T-cell (primary cell): ENCODE measurements around the gene FOXC1. TPM values are rescaled to one million over a fixed set of nuclear protein-coding genes. Genes with fewer than 3 reads are reported as not detected.

ENCODE experiments used
- ATAC-seq, 4 experiments: fragments of 200-7000 bp in 3 of 4; fragments of 150-1000 bp in 1 of 4; cut with Tn5 transposase; replicated peaks in 1 of 4; 1 replicate in 3 of 4; 2 replicates in 1 of 4; pipeline ENCODE4 v1.10.0; 2021; ENCODE audit warnings: moderate library complexity in 3 of 4, mild to moderate bottlenecking in 2 of 4, moderate number of reproducible peaks in 1 of 4
- CTCF ChIA-PET, 2 donors: fragments of 300-600 bp; sonication (Branson Sonifier 250); formaldehyde crosslinking; loops; one replicate each; lab custom pipeline; 2022; ENCODE audit warnings: antibody characterized with exemption in 2 of 2; lab: Charles Lee
- POLR2A ChIA-PET, 2 donors: fragments of 300-600 bp; sonication (Branson Sonifier 250); formaldehyde crosslinking; loops; one replicate each; lab custom pipeline; 2022; ENCODE audit warnings: antibody characterized with exemption in 2 of 2; lab: Charles Lee
- DNase-seq, 35 experiments: peaks; one replicate each; pipeline versions ENCODE4 v3.0.0 to v3.0.0-alpha.2; 2013 to 2023
- H3K27ac ChIP-seq: one replicate; pipeline ENCODE4 v1.5.1; 2013; ENCODE audit warnings: low read length
- H3K27me3 ChIP-seq, 2 experiments: replicated peaks in 1 of 2; 1 replicate in 1 of 2; 2 replicates in 1 of 2; pipeline versions ENCODE4 v1.6.1 to v1.7.0; 2013; ENCODE audit warnings: low read length in 1 of 2, mixed read lengths in 1 of 2; ENCODE audit not compliant: control insufficient read depth in 2 of 2, insufficient read depth in 2 of 2; ENCODE audit errors: extremely low read depth in 1 of 2
- H3K36me3 ChIP-seq, 2 donors: 1 replicate in 1 of 2; 2 replicates in 1 of 2; pipeline versions ENCODE4 v1.6.1 to v1.7.0; 2013; ENCODE audit warnings: low read length in 1 of 2; ENCODE audit not compliant: control insufficient read depth in 2 of 2, insufficient read depth in 1 of 2; ENCODE audit errors: extremely low read depth in 1 of 2
- H3K4me1 ChIP-seq, 2 experiments: 1 replicate in 1 of 2; 2 replicates in 1 of 2; pipeline versions ENCODE4 v1.6.1 to v1.7.0; 2013; ENCODE audit warnings: low read length in 2 of 2, mixed read lengths in 1 of 2; ENCODE audit not compliant: insufficient read depth in 2 of 2, control insufficient read depth in 1 of 2; ENCODE audit errors: extremely low read depth in 1 of 2
- H3K4me3 ChIP-seq, 2 donors: 1 replicate in 1 of 2; 2 replicates in 1 of 2; pipeline versions ENCODE4 v1.5.1 to v1.7.0; 2013; ENCODE audit warnings: mild to moderate bottlenecking in 2 of 2, low read length in 1 of 2, moderate library complexity in 1 of 2; ENCODE audit not compliant: control insufficient read depth in 1 of 2; ENCODE audit errors: extremely low read depth in 1 of 2
- H3K9me3 ChIP-seq: 2 replicates; pipeline ENCODE4 v1.7.0; 2013
- H3K27ac Mint-ChIP-seq, 2 donors: one replicate each; pipeline ENCODE4 v1.8.0; 2020 to 2021; ENCODE audit warnings: mild to moderate bottlenecking in 2 of 2, mixed read lengths in 2 of 2
- H3K27me3 Mint-ChIP-seq, 2 donors: one replicate each; pipeline ENCODE4 v1.8.0; 2021 to 2022; ENCODE audit warnings: mixed read lengths in 2 of 2
- H3K36me3 Mint-ChIP-seq: one replicate; pipeline ENCODE4 v1.8.0; 2021; ENCODE audit warnings: mixed read lengths
- H3K4me1 Mint-ChIP-seq, 3 donors: one replicate each; pipeline ENCODE4 v1.8.0; 2020 to 2022; ENCODE audit warnings: mixed read lengths in 3 of 3, mild to moderate bottlenecking in 1 of 3
- H3K4me3 Mint-ChIP-seq, 3 donors: one replicate each; pipeline ENCODE4 v1.8.0; 2020 to 2022; ENCODE audit warnings: mild to moderate bottlenecking in 3 of 3, mixed read lengths in 3 of 3, moderate library complexity in 3 of 3
- H3K9me3 Mint-ChIP-seq, 3 donors: one replicate each; pipeline ENCODE4 v1.8.0; 2020 to 2022; ENCODE audit warnings: mixed read lengths in 3 of 3
- WGBS: methylation state at CpG from one replicate; pipeline ENCODE4 v1.1.5; 2013; ENCODE audit warnings: missing lambda C conversion rate; ENCODE audit not compliant: insufficient coverage; 5-methylcytosine and 5-hydroxymethylcytosine counted together
- total RNA-seq, 35 experiments: library from RNA in 6 of 35; stranded (reverse) in 6 of 35; fragments of 120-200 nt in 1 of 35; gene quantifications; one replicate each; pipeline versions ENCODE4 v1.2.1 to v1.2.4 and lab custom pipeline; 2013 to 2026

Gene FOXC1
- total RNA-seq, 5 donors from 2014 or later (not counting 1 experiment from before 2014, with no cell fraction given) = 0.09 to 0.15 (median 0.12) TPM; not detected in 2

DNA sequence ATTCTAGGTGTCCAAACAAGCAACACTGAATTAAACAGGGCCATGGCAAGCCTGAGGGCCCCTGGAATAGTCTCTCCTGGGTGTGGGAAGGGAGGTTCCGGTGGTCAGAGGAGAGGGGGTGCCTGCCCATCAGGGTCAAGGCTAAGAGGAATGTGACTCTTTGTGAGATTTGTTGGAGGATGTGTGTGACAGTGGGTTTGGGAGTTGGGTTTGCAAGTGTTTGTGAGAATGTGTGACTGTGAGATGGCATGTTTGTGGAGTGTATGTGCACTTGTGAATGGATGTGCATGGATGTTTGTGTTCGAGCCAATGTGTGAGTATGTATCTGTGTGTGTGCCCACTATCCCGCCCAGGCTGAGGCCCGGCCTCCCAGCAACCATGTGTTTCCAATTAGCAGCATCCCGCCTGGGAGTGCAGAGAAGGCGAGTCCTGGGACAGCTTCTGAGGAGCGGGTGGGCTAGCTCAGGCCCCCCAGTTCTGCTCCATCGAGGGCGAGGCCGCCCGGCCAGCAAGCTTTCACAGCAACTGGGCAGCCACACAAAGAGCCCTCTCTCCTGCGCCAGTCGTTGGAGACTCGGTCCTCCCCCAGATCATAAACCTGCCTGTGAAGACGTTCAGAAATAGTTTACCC lies 12.6 kb downstream of the FOXC1 start:
- no peak overlapping the region for H3K4me3 Mint-ChIP-seq
- WGBS = 90% methylated on average over 12 of the region's 15 CpGs

DNA sequence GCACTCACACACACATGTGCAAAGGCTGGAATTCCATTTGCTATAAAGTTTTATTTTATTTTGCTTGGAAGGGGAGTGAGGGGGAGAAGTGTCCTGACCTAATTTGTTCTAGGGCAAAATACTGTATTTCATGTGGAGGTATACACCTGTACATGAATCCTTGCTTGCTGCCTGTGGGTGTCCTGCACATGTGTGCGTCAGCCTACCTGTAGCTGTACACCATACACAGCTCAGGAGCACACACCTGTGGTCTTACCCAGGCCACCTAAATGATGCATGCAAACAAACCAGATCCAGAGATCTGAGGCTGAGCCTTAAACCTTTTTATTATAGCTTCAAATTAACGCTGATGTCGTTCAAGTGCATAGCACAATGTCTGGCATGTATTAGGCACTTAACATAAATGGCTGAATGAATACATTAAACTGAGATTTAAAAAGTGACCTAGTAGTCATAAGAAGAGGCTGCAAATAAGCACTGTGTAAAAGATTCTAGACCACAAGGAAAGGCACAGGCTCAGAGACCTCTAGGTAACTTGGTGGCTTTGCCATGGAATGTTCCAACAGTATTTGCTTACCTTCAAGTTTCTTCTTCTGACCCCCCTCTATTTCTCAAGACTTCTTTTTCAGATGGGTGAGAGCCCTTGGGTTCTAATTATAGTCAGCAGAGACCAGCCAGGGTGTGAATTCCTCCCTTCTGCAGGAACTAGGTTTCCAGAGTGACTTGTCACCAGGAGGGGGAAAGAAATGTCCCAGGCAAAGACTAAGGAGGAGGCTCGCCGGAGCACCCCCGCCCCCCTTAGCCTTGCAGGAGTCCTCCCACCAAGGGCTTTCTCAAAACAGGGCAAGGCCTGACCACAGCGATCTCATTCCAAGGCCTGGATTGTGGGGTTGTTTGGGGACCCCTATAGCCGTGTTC lies 13.4 kb downstream of the FOXC1 start:
- Histone ChIP-seq H3K27ac (no peak overlapping the region), H3K9me3 (no peaks in the 10 kb centered on the region), H3K27me3 (peaks cover 14 to 66% of the 10 kb centered on the region in 2 experiments), H3K4me1 (peaks cover 10 to 28% of the 10 kb centered on the region in 2 experiments), H3K4me3 (no peak overlapping the region), H3K36me3 (no peaks in the 10 kb centered on the region)
- 100% methylated on average over 1 of the region's 8 CpGs for WGBS
- ATAC-seq = no peak
- peak overlapping the region in 1 of 3 donors; percentile 47 for H3K4me3 Mint-ChIP-seq
- H3K36me3 Mint-ChIP-seq = peaks cover 22% of the 10 kb centered on the region
- DNase-seq = no peak
- H3K27ac Mint-ChIP-seq = no peak overlapping the region
- POLR2A ChIA-PET = no interaction called here
- CTCF ChIA-PET = interaction anchor here in 1 of 2 donors (0.5 kb wide), 1 partner anchor 1140 kb away, joined by 4 read pairs; no protein-coding TSS in a partner anchor
- H3K9me3 Mint-ChIP-seq = no peaks in the 10 kb centered on the region
- peaks cover 17 to 20% (median 20%) of the 10 kb centered on the region in 3 donors for H3K4me1 Mint-ChIP-seq
- peaks cover 58 to 71% of the 10 kb centered on the region in 2 donors for H3K27me3 Mint-ChIP-seq

More for the DNA sequence above, 12.6 kb downstream of the FOXC1 start:
- ChIA-PET POLR2A (no interaction called here), CTCF (no interaction called here)
- Mint-ChIP-seq H3K4me1 (peaks cover 17 to 21% (median 20%) of the 10 kb centered on the region in 3 donors), H3K27ac (no peak overlapping the region), H3K36me3 (peaks cover 22% of the 10 kb centered on the region), H3K9me3 (no peaks in the 10 kb centered on the region), H3K27me3 (peaks cover 58 to 72% of the 10 kb centered on the region in 2 donors)
- H3K4me1 ChIP-seq = peaks cover 10 to 28% of the 10 kb centered on the region in 2 experiments
- H3K27me3 ChIP-seq = peaks cover 14 to 72% of the 10 kb centered on the region in 2 experiments
- no peak overlapping the region for H3K27ac ChIP-seq
- ATAC-seq (no peak), DNase-seq (no peak)
- H3K36me3 ChIP-seq = no peaks in the 10 kb centered on the region
- H3K9me3 ChIP-seq = no peaks in the 10 kb centered on the region
- no peak overlapping the region for H3K4me3 ChIP-seq

- DNase-seq = no peak
- ChIA-PET CTCF (no interaction called here), POLR2A (no interaction called here)
- Histone ChIP-seq H3K27me3 (peaks cover 14 to 60% of the 10 kb centered on the region in 2 experiments), H3K36me3 (no peaks in the 10 kb centered on the region), H3K4me3 (no peak overlapping the region), H3K9me3 (no peaks in the 10 kb centered on the region), H3K27ac (no peak overlapping the region), H3K4me1 (peaks cover 10 to 28% of the 10 kb centered on the region in 2 experiments)
- WGBS = 97% methylated on average over 12 of the region's 12 CpGs
- Mint-ChIP-seq H3K27ac (no peak overlapping the region), H3K4me1 (peaks cover 17 to 20% (median 17%) of the 10 kb centered on the region in 3 donors), H3K27me3 (peaks cover 58 to 70% of the 10 kb centered on the region in 2 donors), H3K4me3 (peak overlapping the region in 1 of 3 donors; percentile 47), H3K36me3 (peaks cover 22% of the 10 kb centered on the region), H3K9me3 (no peaks in the 10 kb centered on the region)
- ATAC-seq = no peak
These were observed 14.0 kb downstream of the FOXC1 start for GRCh38 chr6:1623769-1624057.

- no peaks in the 10 kb centered on the region for H3K9me3 Mint-ChIP-seq
- H3K4me1 ChIP-seq = peaks cover 10 to 28% of the 10 kb centered on the region in 2 experiments
- no peak overlapping the region for H3K27ac ChIP-seq
- H3K4me3 Mint-ChIP-seq = peak overlapping the region in 1 of 3 donors; percentile 83
- ATAC-seq (no peak), DNase-seq (no peak)
- no peaks in the 10 kb centered on the region for H3K9me3 ChIP-seq
- H3K36me3 Mint-ChIP-seq = peaks cover 25% of the 10 kb centered on the region
- no peaks in the 10 kb centered on the region for H3K36me3 ChIP-seq
- peaks cover 63 to 72% of the 10 kb centered on the region in 2 donors for H3K27me3 Mint-ChIP-seq
- H3K27me3 ChIP-seq = peaks cover 14 to 56% of the 10 kb centered on the region in 2 experiments
- ChIA-PET POLR2A (no interaction called here), CTCF (interaction anchor here in 1 of 2 donors (0.6 kb wide), 1 partner anchor 1006 kb away, joined by 8 read pairs; no protein-coding TSS in a partner anchor)
- no peak overlapping the region for H3K27ac Mint-ChIP-seq
- peaks cover 17 to 20% (median 17%) of the 10 kb centered on the region in 3 donors for H3K4me1 Mint-ChIP-seq
- whole genome bisulfite sequencing = 50% methylated on average over 41 of the region's 66 CpGs
- H3K4me3 ChIP-seq = peak overlapping the region in 1 of 2 donors; percentile 83
These were observed 14.5 kb downstream of the FOXC1 start for GRCh38 chr6:1624058-1624850.

- DNase-seq (peak in 1 of 35 experiments; percentile 22), ATAC-seq (peak in 2 of 4 experiments; percentile 26 to 30)
- peaks cover 10 to 22% of the 10 kb centered on the region in 2 experiments for H3K4me1 ChIP-seq
- H3K4me3 ChIP-seq = peak overlapping the region; percentile 26 to 83
- CTCF ChIA-PET = interaction anchor here in 1 of 2 donors (0.6 kb wide), 1 partner anchor 1006 kb away, joined by 8 read pairs; no protein-coding TSS in a partner anchor
- Mint-ChIP-seq H3K27me3 (peaks cover 64 to 70% of the 10 kb centered on the region in 2 donors), H3K9me3 (no peaks in the 10 kb centered on the region), H3K27ac (peak overlapping the region in 1 of 2 donors; percentile 24), H3K36me3 (peaks cover 26% of the 10 kb centered on the region), H3K4me1 (peaks cover 17 to 20% (median 17%) of the 10 kb centered on the region in 3 donors), H3K4me3 (peak overlapping the region; percentile 69 to 83 (median 75))
- POLR2A ChIA-PET = no interaction called here
- no peaks in the 10 kb centered on the region for H3K36me3 ChIP-seq
- H3K27ac ChIP-seq = no peak overlapping the region
- WGBS = 4% methylated on average over 50 of the region's 53 CpGs
- no peaks in the 10 kb centered on the region for H3K9me3 ChIP-seq
- H3K27me3 ChIP-seq = peaks cover 14 to 55% of the 10 kb centered on the region in 2 experiments
These were observed 15.4 kb downstream of the FOXC1 start for GRCh38 chr6:1624851-1625781.
